ENCODE results near the gene SS18.

SS18 gene

DNA sequence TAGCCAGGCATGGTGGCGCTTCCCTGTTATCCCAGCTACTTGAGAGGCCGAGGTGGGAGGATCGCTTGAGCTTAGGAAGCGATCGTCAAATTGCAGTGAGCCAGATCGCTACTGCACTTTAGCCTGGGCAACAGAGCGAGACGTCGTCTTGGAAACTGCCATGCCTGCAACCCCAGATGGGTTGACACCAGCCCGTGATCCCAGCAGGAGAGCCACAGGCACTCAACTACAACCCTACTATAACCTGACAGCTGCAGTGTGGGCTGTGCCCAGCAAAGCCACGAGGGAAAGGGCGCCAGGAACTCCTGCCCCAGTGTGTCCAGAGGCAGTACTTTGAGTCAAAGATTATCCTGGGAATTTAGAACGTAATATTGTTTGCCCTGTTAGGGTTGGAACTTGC lies 85.6 kb downstream of the SS18 start:
- no peak overlapping the region for H3K27ac ChIP-seq
- no peak for DNase-seq (ENCODE audit: low read depth, low spot score)

DNA sequence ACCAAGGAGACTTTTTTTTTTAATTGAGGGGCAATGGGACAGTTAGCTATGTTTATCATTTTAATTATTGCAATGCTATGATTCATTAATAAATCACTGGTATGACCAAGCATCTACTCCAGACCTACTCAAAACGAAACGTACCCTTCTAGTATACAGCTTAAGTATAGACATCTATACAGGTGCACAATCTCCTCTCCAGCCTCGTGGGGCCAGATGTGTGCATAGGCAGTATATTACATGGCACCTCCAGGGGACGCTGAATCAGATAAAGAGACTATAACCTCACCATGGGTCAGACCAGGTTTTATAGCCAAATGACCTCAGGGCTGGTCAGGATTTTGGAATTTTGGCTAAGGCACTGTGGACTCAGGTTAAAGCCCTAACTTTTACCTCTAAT lies 86.6 kb downstream of the SS18 start:
- H3K27ac ChIP-seq: no peak overlapping the region
- DNase-seq (ENCODE audit: low read depth, low spot score): no peak

DNA sequence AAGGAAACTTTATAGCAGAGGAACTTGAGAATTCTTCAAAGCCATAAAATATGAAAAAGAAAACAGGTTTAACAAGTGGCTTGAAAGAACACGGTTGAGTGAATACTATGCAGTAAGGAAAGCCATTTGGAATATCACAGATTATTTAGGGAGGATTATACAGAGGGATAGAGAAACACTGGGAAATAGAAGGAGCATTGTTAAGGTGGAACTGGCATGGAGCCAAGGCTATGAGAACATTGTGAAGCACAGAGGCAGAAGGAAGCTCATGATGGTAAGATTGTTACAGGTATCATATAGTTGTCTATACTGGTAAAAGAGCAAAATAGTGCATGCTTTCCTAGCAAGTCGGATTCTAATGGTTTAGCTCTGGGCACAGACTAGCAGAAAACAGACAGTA lies 87.1 kb downstream of the SS18 start:
- no peak overlapping the region for H3K27ac ChIP-seq
- DNase-seq (ENCODE audit: low read depth, low spot score): no peak

DNA sequence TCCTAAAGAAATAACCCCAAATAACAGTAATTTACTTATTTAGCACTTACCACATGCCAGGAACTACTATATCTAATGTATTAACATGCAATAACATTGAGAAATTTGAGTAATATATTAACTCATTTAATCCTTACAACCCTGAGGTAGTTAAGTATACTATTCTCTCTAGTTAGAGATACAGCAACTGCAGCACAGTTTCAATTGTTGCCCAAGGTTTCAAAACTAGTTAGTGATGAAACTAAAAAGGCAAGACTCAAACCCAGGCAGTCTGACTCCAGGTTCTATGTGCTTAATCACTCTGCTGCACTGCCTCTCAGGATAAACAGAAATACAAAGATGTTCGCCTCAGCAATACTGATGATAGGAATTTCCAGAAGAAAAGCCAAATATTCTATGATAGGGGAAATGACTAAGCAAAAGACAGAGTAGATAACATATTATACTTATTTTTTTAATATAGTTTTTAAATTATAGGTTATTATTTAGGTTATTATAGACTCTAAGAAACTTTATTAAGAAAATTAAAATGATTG lies 88.0 kb downstream of the SS18 start:
- H3K27ac ChIP-seq: no peak overlapping the region
- DNase-seq (ENCODE audit: low read depth, low spot score): no peak

DNA sequence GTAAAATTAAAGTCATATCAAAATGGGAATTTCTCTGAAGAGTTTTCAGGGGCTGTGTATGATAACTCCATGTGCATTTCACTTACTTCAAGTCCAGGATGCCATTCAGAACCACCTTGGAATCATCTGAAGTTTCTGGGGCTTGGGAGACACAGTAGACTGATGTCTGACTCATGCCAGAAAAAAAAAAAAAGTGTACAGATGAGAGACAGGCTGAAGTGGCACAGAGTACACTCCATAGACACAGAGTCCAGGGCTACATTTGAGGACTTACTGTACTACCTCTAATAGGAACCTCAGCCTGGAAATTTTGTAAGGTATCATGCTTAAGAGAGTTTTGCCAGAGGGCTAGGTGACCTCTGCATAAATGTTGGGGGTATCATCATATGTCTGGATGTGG lies 92.0 kb downstream of the SS18 start:
- H3K27ac ChIP-seq: no peak overlapping the region
- no peak for DNase-seq (ENCODE audit: low read depth, low spot score)

DNA sequence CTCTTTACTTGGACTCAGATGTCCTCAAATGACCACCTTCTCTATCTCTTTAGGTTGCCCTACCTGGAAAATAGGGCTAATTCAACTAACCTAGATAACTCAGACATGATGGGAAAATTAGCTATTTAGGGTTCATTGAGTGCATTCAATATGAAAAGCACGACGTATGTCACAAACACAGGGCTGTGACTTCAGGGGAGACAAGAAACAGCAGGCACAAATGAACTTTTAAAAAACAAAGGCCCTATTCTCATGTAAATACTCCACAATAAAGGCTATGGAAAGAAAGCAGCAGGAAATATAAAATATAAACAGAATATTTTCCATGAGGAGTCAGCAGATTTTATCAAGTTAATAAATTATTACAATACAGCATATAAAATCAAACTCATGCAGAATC lies 97.8 kb downstream of the SS18 start:
- no peak for DNase-seq (ENCODE audit: low read depth, low spot score)
- H3K27ac ChIP-seq: no peak overlapping the region

DNA sequence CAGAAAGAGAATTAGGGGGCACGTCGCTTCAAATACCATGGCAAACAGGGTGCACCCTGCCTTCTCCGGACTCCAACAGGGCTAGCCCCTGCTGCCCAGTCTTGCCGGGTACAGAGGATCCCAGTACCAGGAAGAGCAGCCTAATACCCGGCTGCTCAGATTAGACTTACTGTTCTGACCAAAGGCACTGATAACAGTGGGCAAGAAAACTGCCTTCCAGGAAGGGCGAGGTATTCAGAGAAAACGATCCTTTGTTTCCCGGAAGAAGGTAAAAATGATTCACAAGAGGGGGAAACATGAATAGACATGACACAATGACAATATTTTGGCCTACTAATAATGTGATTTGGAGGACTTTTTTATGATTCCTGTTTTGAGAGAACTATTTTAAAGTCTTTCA lies 99.9 kb downstream of the SS18 start:
- H3K27ac ChIP-seq: no peak overlapping the region
- no peak for DNase-seq (ENCODE audit: low read depth, low spot score)

DNA sequence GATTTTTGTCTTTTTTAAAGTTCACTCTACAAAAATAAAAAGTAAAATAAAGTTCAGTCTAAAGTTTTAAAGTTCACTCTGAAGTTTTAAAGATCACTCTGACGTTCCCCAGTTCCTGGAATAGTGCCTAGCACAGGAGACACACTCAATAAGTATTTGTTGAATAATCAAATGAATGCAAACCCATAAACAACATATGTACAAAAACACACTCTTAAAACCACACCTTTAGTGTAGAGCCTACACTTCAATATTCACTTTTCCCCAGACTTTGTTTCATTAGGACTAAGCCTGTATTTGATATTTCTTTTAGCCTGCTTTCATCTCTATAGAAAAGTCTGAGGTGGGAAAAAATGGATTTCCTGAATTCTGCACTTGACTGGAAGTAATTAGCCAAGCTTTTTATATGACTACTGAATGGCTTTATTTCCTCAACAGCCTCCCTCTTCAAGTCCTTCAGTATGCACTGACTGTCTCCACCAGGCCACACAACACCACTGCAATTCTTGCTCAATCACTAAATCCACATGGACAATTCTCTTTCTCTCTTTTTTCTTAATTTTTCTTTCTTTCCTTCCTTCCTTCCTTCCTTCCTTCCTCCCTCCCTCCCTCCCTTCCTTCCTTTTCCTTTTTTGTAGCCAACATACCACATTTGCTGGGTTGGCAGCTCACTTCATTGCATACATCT lies 104.6 kb downstream of the SS18 start:
- DNase-seq (ENCODE audit: low read depth, low spot score): no peak
- no peak overlapping the region for H3K27ac ChIP-seq

DNA sequence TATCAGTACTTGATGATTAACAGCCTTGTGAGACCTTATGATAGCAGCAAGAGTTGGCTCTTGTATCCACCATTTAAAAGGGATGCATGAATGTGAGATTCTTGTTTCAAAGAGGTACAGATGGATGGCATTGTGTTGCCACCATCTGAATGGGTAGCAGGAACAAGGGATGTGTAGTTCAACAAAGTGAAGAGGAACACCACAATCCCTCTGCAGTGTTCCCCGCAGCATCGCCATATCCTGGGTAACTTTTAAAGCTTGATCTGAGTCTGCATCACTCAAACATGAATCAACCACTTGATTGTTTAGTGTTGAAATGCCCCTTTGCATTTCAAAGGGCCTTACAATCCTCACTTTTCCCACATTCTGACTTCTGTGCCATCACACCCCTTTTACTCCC lies 106.7 kb downstream of the SS18 start:
- DNase-seq (ENCODE audit: low read depth, low spot score): no peak
- H3K27ac ChIP-seq: no peak overlapping the region

DNA sequence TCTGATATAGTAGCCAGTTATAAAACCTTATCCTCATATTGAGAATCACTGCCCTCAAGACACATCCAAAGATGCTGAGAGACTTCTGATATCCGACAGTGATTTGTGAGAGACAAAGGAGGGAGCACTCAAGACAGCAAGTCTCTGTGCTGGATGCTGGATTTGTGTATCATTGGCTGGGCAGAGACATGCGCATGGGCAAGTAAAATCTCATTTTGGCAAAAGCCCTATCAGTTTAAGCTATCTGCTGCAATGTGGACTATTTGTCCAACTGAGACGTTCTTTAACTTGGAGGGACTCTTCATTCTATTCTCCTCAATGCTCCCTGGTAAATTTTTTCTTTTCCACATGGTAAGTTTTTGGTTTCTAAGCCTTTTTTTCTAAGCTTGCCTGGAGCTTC lies 107.5 kb downstream of the SS18 start:
- DNase-seq (ENCODE audit: low read depth, low spot score): no peak
- H3K27ac ChIP-seq: no peak overlapping the region

DNA sequence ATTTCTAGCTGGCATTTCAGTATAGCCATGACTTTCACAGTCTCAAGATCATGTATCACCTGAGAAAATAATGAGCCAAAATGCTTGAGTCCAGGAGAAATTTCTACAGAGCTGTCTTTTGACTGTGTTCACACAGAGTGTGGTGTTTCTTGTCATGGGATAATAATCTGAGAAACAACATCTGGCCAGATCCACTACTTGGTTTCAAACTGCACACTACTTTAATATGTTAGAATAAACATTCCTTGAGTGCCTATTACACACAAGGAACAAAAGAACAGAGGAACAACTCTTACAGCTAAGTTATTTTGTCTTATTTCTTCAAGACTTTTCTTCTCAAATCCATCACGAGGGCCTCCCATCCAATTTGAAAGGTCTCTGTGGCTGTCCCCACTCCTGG lies 108.3 kb downstream of the SS18 start:
- no peak overlapping the region for H3K27ac ChIP-seq
- DNase-seq (ENCODE audit: low read depth, low spot score): no peak

DNA sequence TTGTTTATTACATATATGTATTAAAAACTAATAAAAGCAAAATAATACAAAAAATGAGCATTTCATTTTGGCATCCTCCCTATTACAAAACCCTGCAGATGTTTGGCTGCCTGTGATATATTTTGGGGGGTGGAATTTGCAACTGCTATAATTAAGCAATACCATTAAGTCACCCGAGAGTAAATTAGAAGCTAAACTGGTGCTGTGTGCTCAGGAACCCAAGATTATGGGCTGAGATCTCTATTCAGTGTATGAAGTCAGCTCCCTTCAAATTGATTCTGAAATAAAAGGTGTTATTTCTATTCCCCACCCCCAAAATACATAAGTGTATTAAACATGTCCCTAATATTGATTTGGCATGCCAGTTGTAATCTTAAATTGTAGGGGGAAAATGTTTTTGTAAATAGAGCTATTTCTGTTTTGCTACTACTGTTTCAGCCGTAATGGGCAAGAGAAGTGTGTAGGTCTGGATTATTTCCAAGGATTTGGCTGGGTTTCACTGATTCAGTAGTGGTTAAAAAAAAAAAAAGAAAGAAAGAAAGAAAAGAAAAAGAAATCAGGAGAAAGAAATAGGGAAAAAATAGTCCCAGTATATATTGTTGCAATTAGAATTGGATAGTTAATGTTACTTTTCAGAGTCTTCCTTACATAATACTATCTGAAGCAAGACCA lies 110.9 kb downstream of the SS18 start:
- no peak for DNase-seq (ENCODE audit: low read depth, low spot score)
- H3K27ac ChIP-seq: no peak overlapping the region

DNA sequence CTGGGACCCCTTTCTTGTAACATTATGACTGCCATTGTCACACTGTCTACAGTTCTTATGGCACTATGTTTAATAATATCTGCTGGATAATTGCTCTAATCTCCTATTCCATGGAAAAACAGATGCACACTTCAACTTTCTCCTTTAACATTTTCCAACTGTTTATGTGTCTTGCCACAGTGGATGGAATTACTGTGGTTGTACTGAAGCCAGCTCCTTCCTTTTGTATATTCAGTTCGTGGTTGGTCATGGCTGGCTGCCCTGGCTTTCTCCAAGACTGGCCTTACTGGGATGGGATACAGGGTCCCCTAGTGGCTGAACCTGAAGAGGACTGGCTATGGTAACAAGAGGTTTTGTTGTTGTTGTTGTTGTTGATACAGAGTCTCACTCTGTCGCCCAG lies 113.9 kb downstream of the SS18 start:
- DNase-seq (ENCODE audit: low read depth, low spot score): no peak
- no peak overlapping the region for H3K27ac ChIP-seq

DNA sequence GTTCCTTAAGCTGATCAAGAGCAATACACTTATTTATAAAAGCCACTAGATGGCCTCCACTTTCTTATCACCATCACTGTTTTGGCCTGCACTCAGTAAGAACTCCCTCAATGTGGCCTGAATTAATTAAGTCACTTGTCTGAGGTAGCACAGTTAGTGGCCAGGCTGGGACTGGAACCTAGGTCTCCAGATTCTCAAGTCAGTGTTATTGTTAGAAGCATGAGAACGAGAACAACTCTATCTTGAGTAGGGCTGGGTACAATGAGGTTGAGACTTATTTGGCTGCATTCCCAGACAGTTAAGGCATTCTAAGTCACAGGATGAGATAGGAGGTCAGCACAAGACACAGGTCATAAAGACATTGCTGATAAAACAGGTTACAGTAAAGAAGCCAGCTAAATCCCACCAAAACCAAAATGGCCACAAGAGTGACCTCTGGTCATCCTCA lies 115.8 kb downstream of the SS18 start:
- no peak for DNase-seq (ENCODE audit: low read depth, low spot score)
- no peak overlapping the region for H3K27ac ChIP-seq

Data from epithelial cell of prostate (primary cell).